ENCODE results near the gene CDK10. TPM values are rescaled to one million over a fixed set of nuclear protein-coding genes. Genes with fewer than 3 reads are reported as not detected.
A peak's percentile ranks its signal among the peaks of the same experiment; 100 is the strongest.
"Not testable (repeated sequence)": the region's sequence is repeated elsewhere in the genome, so short reads cannot be mapped to it uniquely, and the experiment has no call there.

The CDK10 gene
- total RNA-seq, 1 donor from 2014 or later = 76.1 TPM

DNA sequence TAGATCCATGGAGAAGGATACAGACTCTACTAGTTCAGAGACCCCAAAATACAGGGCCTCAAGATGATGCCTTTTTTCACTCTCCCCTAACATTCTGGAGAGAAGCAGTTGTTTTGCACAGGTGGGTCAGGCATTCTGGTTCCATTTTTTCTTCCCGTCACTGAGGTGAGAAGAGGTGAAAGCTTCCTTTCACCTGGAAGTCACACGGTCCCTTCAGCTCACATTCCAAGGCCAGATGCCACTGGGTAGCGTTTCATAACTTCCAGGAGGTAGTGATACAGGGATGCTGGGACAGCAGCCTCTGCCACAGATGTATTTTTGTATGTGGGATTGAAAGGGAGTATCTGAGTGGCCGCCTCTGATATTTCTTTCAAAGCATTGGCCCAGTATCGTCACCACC lies 1.9 kb downstream of the CDK10 start:
- TF ChIP-seq, protein P1, sequence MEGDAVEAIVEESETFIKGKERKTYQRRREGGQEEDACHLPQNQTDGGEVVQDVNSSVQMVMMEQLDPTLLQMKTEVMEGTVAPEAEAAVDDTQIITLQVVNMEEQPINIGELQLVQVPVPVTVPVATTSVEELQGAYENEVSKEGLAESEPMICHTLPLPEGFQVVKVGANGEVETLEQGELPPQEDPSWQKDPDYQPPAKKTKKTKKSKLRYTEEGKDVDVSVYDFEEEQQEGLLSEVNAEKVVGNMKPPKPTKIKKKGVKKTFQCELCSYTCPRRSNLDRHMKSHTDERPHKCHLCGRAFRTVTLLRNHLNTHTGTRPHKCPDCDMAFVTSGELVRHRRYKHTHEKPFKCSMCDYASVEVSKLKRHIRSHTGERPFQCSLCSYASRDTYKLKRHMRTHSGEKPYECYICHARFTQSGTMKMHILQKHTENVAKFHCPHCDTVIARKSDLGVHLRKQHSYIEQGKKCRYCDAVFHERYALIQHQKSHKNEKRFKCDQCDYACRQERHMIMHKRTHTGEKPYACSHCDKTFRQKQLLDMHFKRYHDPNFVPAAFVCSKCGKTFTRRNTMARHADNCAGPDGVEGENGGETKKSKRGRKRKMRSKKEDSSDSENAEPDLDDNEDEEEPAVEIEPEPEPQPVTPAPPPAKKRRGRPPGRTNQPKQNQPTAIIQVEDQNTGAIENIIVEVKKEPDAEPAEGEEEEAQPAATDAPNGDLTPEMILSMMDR (IDR thresholded peaks at IDR 0.05) = no peak
- CTCF ChIA-PET = no interaction called here
- peaks cover 28% of the 10 kb centered on the region for H3K36me3 Mint-ChIP-seq (ENCODE audit: low read depth)
- ATAC-seq (ENCODE audit: low read depth) (no peak), DNase-seq (no peak)
- no peak overlapping the region for H3K27ac Mint-ChIP-seq
- no peaks in the 10 kb centered on the region for H3K9me3 Mint-ChIP-seq
- intact Hi-C loops (cut with micrococcal nuclease) = loop anchor here (5.0 kb wide), 1 partner anchor 184 kb away; the partner anchor contains the start of gene TCF25
- POLR2A ChIA-PET = interaction anchor here (0.7 kb wide), 1 partner anchor 27 kb away, joined by 5 read pairs; no protein-coding TSS in a partner anchor
- H3K4me3 Mint-ChIP-seq = peak overlapping the region; percentile 28
- peaks cover 18% of the 10 kb centered on the region for H3K4me1 Mint-ChIP-seq
- no peaks in the 10 kb centered on the region for H3K27me3 Mint-ChIP-seq

DNA sequence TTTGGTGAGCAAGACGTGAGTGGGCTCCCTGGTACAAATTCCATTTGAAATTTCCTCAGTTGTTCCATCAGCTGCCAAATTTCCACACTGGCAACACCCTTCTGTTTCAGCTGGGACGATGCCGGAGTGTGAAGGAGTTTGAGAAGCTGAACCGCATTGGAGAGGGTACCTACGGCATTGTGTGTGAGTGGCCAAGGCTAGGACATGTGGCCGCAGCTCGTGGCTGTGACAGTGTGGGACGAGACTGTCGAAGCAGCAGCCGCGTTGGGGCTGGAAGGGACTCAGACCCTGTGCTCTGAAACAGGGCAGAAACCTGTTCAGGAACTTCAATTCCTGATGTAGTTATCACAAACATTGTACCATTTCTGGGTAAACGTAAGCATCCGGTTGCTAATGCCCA lies 2.7 kb downstream of the CDK10 start:
- CTCF ChIA-PET = interaction anchor here (1.2 kb wide), 1 partner anchor 11 kb away, joined by 4 read pairs; no protein-coding TSS in a partner anchor
- Mint-ChIP-seq H3K27ac (no peak overlapping the region), H3K9me3 (no peaks in the 10 kb centered on the region), H3K4me1 (peaks cover 24% of the 10 kb centered on the region), H3K36me3 (ENCODE audit: low read depth) (peaks cover 36% of the 10 kb centered on the region), H3K4me3 (no peak overlapping the region), H3K27me3 (no peaks in the 10 kb centered on the region)
- POLR2A ChIA-PET = interaction anchor here (0.8 kb wide), 1 partner anchor 11 kb away, joined by 3 read pairs; no protein-coding TSS in a partner anchor
- TF ChIP-seq, protein P1 (IDR thresholded peaks at IDR 0.05) = no peak
- no peak for DNase-seq
- no peak for ATAC-seq (ENCODE audit: low read depth)
- intact Hi-C loops (cut with micrococcal nuclease) = loop anchor here (5.0 kb wide), 1 partner anchor 183 kb away; the partner anchor contains the start of gene TCF25

DNA sequence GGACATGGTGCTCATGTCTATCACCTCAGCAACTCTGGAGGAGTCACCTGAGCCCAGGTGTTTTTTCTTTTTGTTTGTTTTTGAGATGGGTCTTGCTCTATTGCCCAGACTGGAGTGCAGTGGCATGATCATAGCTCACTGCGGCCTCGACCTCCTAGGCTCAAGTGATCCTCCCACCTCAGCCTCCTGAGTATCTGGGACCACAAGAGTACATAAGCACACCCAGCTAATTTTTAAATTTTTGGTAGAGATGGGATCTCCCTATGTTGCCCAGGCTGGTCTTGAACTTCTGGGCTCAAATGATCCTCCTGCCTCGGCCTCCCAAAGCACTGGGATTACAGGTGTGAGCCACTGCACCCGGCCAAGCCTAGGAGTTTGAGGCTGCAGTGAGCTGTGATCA lies 3.1 kb downstream of the CDK10 start:
- ChIA-PET POLR2A (interaction anchor here (0.8 kb wide), 1 partner anchor 11 kb away, joined by 3 read pairs; no protein-coding TSS in a partner anchor), CTCF (interaction anchor here (1.2 kb wide), 1 partner anchor 11 kb away, joined by 4 read pairs; no protein-coding TSS in a partner anchor)
- H3K4me3 Mint-ChIP-seq; ATAC-seq (ENCODE audit: low read depth); H3K27me3 Mint-ChIP-seq; H3K27ac Mint-ChIP-seq; DNase-seq; H3K9me3 Mint-ChIP-seq: not testable (repeated sequence)
- intact Hi-C loops (cut with micrococcal nuclease) = loop anchor here (5.0 kb wide), 1 partner anchor 183 kb away; the partner anchor contains the start of gene TCF25
- H3K4me1 Mint-ChIP-seq = peaks cover 24% of the 10 kb centered on the region
- H3K36me3 Mint-ChIP-seq (ENCODE audit: low read depth) = peaks cover 36% of the 10 kb centered on the region

DNA sequence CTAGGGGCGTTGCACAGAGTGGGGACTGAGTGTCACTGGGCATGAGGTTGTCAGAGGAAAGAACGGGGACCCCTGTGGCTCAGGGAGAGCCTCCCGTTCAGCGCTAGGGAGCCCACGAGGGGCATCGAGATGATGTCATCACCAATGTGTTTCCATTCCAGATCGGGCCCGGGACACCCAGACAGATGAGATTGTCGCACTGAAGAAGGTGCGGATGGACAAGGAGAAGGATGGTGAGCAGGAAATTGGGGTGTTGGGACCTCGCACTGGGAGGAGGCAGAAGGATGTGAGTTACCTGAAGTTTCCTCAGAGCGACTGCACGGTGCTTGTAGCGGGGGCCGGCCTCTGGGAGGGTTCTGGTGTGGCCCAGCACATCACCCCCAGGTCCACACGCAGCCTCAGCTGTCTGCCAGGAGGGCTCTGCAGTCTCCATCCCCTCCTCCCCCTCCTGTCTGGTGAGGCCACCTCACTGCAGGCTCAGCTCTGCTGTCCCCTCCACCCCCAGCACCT lies 4.0 kb downstream of the CDK10 start:
- ChIA-PET POLR2A (no interaction called here), CTCF (no interaction called here)
- Mint-ChIP-seq H3K9me3 (no peaks in the 10 kb centered on the region), H3K4me3 (no peak overlapping the region), H3K27me3 (no peaks in the 10 kb centered on the region), H3K4me1 (peaks cover 24% of the 10 kb centered on the region), H3K36me3 (ENCODE audit: low read depth) (peaks cover 43% of the 10 kb centered on the region), H3K27ac (no peak overlapping the region)
- TF ChIP-seq, protein P1 (IDR thresholded peaks at IDR 0.05) = no peak
- DNase-seq (no peak), ATAC-seq (ENCODE audit: low read depth) (no peak)
- intact Hi-C loops (cut with micrococcal nuclease) = no loop called here

DNA sequence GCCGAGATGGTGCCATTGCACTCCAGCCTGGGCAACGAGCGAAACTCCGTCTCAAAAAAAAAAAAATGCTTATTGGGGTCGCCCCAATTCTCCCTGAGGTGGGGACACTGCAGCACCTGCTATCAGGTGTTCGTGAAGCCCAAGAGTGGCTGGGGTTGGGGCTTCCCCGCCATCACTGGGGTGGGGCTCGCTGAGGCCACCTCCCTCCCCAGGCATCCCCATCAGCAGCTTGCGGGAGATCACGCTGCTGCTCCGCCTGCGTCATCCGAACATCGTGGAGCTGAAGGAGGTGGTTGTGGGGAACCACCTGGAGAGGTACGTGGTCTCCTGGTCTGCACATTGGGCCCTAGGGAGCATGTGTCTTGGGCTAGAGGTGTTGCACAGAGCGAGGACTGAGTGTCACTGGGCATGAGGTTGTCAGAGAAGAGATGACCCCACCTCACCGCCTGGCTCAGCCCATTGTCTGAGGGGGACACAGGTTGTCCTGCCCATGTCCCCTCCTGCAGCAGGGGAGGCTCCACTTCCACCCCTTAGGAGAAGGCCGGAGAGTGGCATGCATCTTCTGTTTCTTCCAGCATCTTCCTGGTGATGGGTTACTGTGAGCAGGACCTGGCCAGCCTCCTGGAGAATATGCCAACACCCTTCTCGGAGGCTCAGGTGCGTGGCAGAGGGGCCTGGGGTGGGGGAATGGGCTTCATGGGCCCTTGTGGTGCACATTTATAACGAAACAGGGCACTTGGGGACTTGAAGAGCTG lies 4.9 kb downstream of the CDK10 start:
- ATAC-seq (ENCODE audit: low read depth) = no peak
- POLR2A ChIA-PET = no interaction called here
- H3K4me1 Mint-ChIP-seq = peaks cover 22% of the 10 kb centered on the region
- H3K36me3 Mint-ChIP-seq (ENCODE audit: low read depth) = peaks cover 46% of the 10 kb centered on the region
- CTCF ChIA-PET = no interaction called here
- no peak overlapping the region for H3K4me3 Mint-ChIP-seq
- TF ChIP-seq, protein P1 (IDR thresholded peaks at IDR 0.05) = no peak
- no peaks in the 10 kb centered on the region for H3K27me3 Mint-ChIP-seq
- H3K27ac Mint-ChIP-seq = no peak overlapping the region
- no peaks in the 10 kb centered on the region for H3K9me3 Mint-ChIP-seq
- no peak for DNase-seq
- intact Hi-C loops (cut with micrococcal nuclease) = no loop called here
